GM23338 (cell line): ENCODE measurements around the gene ZNF853.

Experiments used
- CREB1 ChIP-seq: fragments of 250-450 bp; sonication (Bioruptor Pico); IDR thresholded peaks from 2 replicates; pipeline ENCODE4 v1.5.0; 2020; ENCODE audit warnings: low read depth, mild to moderate bottlenecking, moderate library complexity
- EZH2 ChIP-seq: fragments of 200-600 bp; sonication (generic); IDR thresholded peaks from one replicate; pipeline ENCODE4 v1.8.0; 2017; ENCODE audit warnings: antibody characterized with exemption, mild to moderate bottlenecking, low read depth; ENCODE audit not compliant: unreplicated experiment
- EZH2phosphoT487 ChIP-seq: fragments of 200-600 bp; sonication (generic); IDR thresholded peaks from one replicate; pipeline ENCODE4 v1.8.1; 2018; ENCODE audit warnings: antibody characterized with exemption; ENCODE audit not compliant: unreplicated experiment
- JUNB ChIP-seq: IDR thresholded peaks from one replicate; pipeline ENCODE4 v1.6.1; 2016; ENCODE audit warnings: antibody characterized with exemption; ENCODE audit not compliant: unreplicated experiment
- NANOG ChIP-seq: IDR thresholded peaks from 2 replicates; pipeline ENCODE4 v1.6.1; 2016; ENCODE audit warnings: antibody characterized with exemption, borderline replicate concordance
- POLR2AphosphoS5 ChIP-seq: IDR thresholded peaks from 2 replicates; pipeline ENCODE4 v1.6.1; 2016; ENCODE audit warnings: antibody characterized with exemption, low read depth
- ZNF114 ChIP-seq: fragments of 250-450 bp; sonication (Bioruptor Pico); IDR thresholded peaks from 2 replicates; pipeline ENCODE4 v1.5.0; 2020; ENCODE audit warnings: mild to moderate bottlenecking, moderate library complexity
- TF ChIP-seq, protein P1 (sequence below): IDR thresholded peaks from 2 replicates; pipeline ENCODE4 v1.6.1; 2016; ENCODE audit warnings: antibody characterized with exemption
- TF ChIP-seq, protein P2 (sequence below), 2 experiments: fragments of 200-600 bp in 1 of 2; sonication (generic) in 1 of 2; conservative IDR thresholded peaks; 2 replicates each; pipeline versions ENCODE4 v1.5.1 to v1.6.1; 2016 to 2017; ENCODE audit warnings: antibody characterized with exemption in 2 of 2, low read depth in 2 of 2, mild to moderate bottlenecking in 2 of 2, moderate library complexity in 1 of 2
- TF ChIP-seq, protein P3 (sequence below): IDR thresholded peaks from one replicate; pipeline ENCODE4 v1.6.1; 2018; ENCODE audit warnings: antibody characterized with exemption; ENCODE audit not compliant: unreplicated experiment

DNA sequence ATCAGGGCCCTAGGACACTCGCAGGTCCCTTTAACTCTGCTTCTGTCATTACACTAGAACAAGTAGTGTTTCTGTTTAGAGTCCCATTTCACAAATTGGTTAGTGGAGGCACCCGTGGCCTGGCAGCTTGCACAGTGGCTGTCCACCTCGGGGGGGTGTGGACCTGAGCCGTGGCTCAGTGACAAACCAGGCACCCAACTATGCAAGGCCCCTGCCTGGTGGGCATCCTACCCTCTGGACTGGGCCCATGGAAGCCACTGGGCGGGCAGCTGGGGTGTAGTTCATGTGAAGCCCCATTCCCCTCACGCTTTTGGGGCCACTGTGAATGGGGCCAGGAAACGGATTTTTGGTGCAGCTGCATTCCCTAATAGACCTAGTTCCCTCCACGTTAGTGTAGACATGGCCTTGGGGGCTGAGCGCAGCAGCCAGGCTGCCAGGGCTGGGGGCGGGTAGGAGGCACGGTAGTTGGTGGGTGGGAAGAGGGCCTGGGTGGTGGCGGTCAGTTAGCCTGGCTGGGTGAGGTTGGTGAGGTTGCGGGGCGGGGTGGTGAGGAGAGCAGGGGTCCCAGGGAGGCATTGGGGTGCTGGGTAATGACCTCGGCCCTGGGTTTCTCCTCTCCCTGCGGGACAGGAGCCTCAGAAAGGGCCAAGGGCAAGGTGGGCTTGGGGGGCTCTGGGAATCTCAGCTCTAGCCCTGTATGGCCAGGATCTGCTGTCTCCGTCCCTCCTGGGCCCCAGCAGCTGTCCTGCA lies 40.4 kb downstream of the ZNF853 start:
- TF ChIP-seq, protein P1, sequence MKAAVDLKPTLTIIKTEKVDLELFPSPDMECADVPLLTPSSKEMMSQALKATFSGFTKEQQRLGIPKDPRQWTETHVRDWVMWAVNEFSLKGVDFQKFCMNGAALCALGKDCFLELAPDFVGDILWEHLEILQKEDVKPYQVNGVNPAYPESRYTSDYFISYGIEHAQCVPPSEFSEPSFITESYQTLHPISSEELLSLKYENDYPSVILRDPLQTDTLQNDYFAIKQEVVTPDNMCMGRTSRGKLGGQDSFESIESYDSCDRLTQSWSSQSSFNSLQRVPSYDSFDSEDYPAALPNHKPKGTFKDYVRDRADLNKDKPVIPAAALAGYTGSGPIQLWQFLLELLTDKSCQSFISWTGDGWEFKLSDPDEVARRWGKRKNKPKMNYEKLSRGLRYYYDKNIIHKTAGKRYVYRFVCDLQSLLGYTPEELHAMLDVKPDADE, result no peak
- TF ChIP-seq, protein P2, sequence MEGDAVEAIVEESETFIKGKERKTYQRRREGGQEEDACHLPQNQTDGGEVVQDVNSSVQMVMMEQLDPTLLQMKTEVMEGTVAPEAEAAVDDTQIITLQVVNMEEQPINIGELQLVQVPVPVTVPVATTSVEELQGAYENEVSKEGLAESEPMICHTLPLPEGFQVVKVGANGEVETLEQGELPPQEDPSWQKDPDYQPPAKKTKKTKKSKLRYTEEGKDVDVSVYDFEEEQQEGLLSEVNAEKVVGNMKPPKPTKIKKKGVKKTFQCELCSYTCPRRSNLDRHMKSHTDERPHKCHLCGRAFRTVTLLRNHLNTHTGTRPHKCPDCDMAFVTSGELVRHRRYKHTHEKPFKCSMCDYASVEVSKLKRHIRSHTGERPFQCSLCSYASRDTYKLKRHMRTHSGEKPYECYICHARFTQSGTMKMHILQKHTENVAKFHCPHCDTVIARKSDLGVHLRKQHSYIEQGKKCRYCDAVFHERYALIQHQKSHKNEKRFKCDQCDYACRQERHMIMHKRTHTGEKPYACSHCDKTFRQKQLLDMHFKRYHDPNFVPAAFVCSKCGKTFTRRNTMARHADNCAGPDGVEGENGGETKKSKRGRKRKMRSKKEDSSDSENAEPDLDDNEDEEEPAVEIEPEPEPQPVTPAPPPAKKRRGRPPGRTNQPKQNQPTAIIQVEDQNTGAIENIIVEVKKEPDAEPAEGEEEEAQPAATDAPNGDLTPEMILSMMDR (conservative IDR thresholded peaks at IDR 0.05; ENCODE audit: low read depth in 2 of 2), result no peak
- TF ChIP-seq EZH2phosphoT487 (no peak), EZH2 (no peak), POLR2AphosphoS5 (no peak), NANOG (no peak), CREB1 (no peak), ZNF114 (no peak), JUNB (no peak)
- TF ChIP-seq, protein P3, sequence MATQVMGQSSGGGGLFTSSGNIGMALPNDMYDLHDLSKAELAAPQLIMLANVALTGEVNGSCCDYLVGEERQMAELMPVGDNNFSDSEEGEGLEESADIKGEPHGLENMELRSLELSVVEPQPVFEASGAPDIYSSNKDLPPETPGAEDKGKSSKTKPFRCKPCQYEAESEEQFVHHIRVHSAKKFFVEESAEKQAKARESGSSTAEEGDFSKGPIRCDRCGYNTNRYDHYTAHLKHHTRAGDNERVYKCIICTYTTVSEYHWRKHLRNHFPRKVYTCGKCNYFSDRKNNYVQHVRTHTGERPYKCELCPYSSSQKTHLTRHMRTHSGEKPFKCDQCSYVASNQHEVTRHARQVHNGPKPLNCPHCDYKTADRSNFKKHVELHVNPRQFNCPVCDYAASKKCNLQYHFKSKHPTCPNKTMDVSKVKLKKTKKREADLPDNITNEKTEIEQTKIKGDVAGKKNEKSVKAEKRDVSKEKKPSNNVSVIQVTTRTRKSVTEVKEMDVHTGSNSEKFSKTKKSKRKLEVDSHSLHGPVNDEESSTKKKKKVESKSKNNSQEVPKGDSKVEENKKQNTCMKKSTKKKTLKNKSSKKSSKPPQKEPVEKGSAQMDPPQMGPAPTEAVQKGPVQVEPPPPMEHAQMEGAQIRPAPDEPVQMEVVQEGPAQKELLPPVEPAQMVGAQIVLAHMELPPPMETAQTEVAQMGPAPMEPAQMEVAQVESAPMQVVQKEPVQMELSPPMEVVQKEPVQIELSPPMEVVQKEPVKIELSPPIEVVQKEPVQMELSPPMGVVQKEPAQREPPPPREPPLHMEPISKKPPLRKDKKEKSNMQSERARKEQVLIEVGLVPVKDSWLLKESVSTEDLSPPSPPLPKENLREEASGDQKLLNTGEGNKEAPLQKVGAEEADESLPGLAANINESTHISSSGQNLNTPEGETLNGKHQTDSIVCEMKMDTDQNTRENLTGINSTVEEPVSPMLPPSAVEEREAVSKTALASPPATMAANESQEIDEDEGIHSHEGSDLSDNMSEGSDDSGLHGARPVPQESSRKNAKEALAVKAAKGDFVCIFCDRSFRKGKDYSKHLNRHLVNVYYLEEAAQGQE, result no peak
